ENCODE measurements around the gene KRTAP5-3.

KRTAP5-3 gene

GRCh38 chr11:1570001-1570453 lies 38.2 kb downstream of the KRTAP5-3 start:
- H3K27ac ChIP-seq (ENCODE audit: extremely low read depth, low read depth, low read length): no peak overlapping the region
- peaks cover 0 to 6% of the 10 kb centered on the region in 2 experiments; a peak in 1 of 3 replicates for H3K36me3 ChIP-seq (ENCODE audit: control insufficient read depth in 2 of 2, insufficient read depth in 1 of 2, low read length in 2 of 2)
- no peak overlapping the region for H3K4me3 ChIP-seq (ENCODE audit: low read depth, low read length)
- POLR2A ChIA-PET: no interaction called here
- CTCF ChIA-PET: interaction anchor here (0.7 to 1.3 kb wide), 2 partner anchors 12 to 23 kb away, joined by 4 read pairs; no protein-coding TSS in a partner anchor
- H3K4me1 ChIP-seq (ENCODE audit: control insufficient read depth, insufficient read depth, low read length): no peaks in the 10 kb centered on the region; the same call in 1 of the 2 replicates
- TF ChIP-seq ZBTB11 (tag by site-specific recombination; conservative IDR thresholded peaks at IDR 0.05; ENCODE audit: low read depth) (no peak), ZNF362 (tag by site-specific recombination; IDR thresholded peaks at IDR 0.05) (no peak), GLI4 (tag by site-specific recombination; IDR thresholded peaks at IDR 0.05) (no peak), ZNF398 (tag by site-specific recombination; IDR thresholded peaks at IDR 0.05) (no peak), ZBTB49 (tag by site-specific recombination; IDR thresholded peaks at IDR 0.05; ENCODE audit: low read depth) (no peak), ZNF514 (tag by site-specific recombination; IDR thresholded peaks at IDR 0.05) (no peak), ZSCAN5A (tag by site-specific recombination; IDR thresholded peaks at IDR 0.05) (no peak), ZNF202 (tag by site-specific recombination; IDR thresholded peaks at IDR 0.05; ENCODE audit: borderline replicate concordance) (no peak), ZNF280C (tag by site-specific recombination; IDR thresholded peaks at IDR 0.05) (no peak), ZNF19 (tag by site-specific recombination; IDR thresholded peaks at IDR 0.05; ENCODE audit: low read depth) (no peak), ZNF416 (tag by site-specific recombination; IDR thresholded peaks at IDR 0.05) (no peak), TSHZ1 (tag by site-specific recombination; IDR thresholded peaks at IDR 0.05; ENCODE audit: borderline replicate concordance) (no peak), ZBTB26 (tag by site-specific recombination; optimal IDR thresholded peaks at IDR 0.05) (no peak)
- H3K9me3 ChIP-seq (ENCODE audit: control insufficient read depth, insufficient read depth, low read depth, low read length): no peaks in the 10 kb centered on the region

Data from HEK293 (cell line).